Common myeloid progenitor, CD34-positive (primary cell): ENCODE measurements around the gene GPR107.

Experiments used
- CTCF ChIA-PET: fragments of 350-600 bp; sonication (Branson Sonifier 250); formaldehyde crosslinking; loops from one replicate; lab custom pipeline; 2021; ENCODE audit warnings: antibody characterized with exemption; lab: Charles Lee
- POLR2A ChIA-PET: fragments of 350-600 bp; sonication (Branson Sonifier 250); formaldehyde crosslinking; loops from one replicate; lab custom pipeline; 2021; ENCODE audit warnings: antibody characterized with exemption; lab: Charles Lee
- DNase-seq, 3 donors: peaks; one replicate each; pipeline versions ENCODE4 v3.0.0 to v3.0.0-alpha.2; 2013
- H3K27ac ChIP-seq, 2 experiments: 1 replicate in 1 of 2; 2 replicates in 1 of 2; pipeline ENCODE4 v1.7.0; 2013; ENCODE audit warnings: inconsistent platforms in 2 of 2, low read length in 2 of 2, mild to moderate bottlenecking in 2 of 2, low read depth in 1 of 2, moderate library complexity in 1 of 2; ENCODE audit not compliant: severe bottlenecking in 2 of 2, insufficient read depth in 1 of 2, poor library complexity in 1 of 2
- H3K27me3 ChIP-seq, 5 experiments: replicated peaks in 2 of 5; 1 replicate in 3 of 5; 2 replicates in 2 of 5; pipeline versions ENCODE4 v1.6.1 to v1.7.0; 2013; ENCODE audit warnings: low read length in 4 of 5, mild to moderate bottlenecking in 2 of 5, moderate library complexity in 2 of 5, inconsistent platforms in 1 of 5; ENCODE audit not compliant: insufficient read depth in 5 of 5, control insufficient read depth in 4 of 5
- H3K36me3 ChIP-seq, 4 experiments: 1 replicate in 2 of 4; 2 replicates in 2 of 4; pipeline versions ENCODE4 v1.6.1 to v1.7.0; 2013; ENCODE audit warnings: low read length in 3 of 4, control low read depth in 1 of 4, mild to moderate bottlenecking in 1 of 4; ENCODE audit not compliant: control insufficient read depth in 4 of 4, insufficient read depth in 4 of 4
- H3K4me1 ChIP-seq, 4 experiments: 1 replicate in 3 of 4; 2 replicates in 1 of 4; pipeline versions ENCODE4 v1.6.1 to v1.7.1; 2013; ENCODE audit warnings: low read length in 3 of 4, mild to moderate bottlenecking in 3 of 4, control low read depth in 1 of 4, inconsistent platforms in 1 of 4, moderate library complexity in 1 of 4; ENCODE audit not compliant: control insufficient read depth in 4 of 4, insufficient read depth in 4 of 4; ENCODE audit errors: control extremely low read depth in 1 of 4
- H3K4me3 ChIP-seq, 7 experiments: 1 replicate in 4 of 7; 2 replicates in 3 of 7; pipeline versions ENCODE4 v1.5.1 to v1.7.0; 2013; ENCODE audit warnings: mild to moderate bottlenecking in 7 of 7, low read length in 6 of 7, moderate library complexity in 6 of 7, inconsistent platforms in 2 of 7, low read depth in 2 of 7, control low read depth in 1 of 7; ENCODE audit not compliant: insufficient read depth in 4 of 7, control insufficient read depth in 1 of 7; ENCODE audit errors: extremely low read depth in 1 of 7
- H3K9me3 ChIP-seq, 5 experiments: 1 replicate in 4 of 5; 2 replicates in 1 of 5; pipeline versions ENCODE4 v1.6.1 to v1.7.1; 2013; ENCODE audit warnings: low read length in 4 of 5, mild to moderate bottlenecking in 2 of 5, inconsistent platforms in 1 of 5, low read depth in 1 of 5, moderate library complexity in 1 of 5; ENCODE audit not compliant: control insufficient read depth in 4 of 5, insufficient read depth in 2 of 5; ENCODE audit errors: control extremely low read depth in 1 of 5
- WGBS: methylation state at CpG from one replicate; pipeline ENCODE4 v1.1.5; 2013; ENCODE audit not compliant: insufficient coverage; 5-methylcytosine and 5-hydroxymethylcytosine counted together

Gene GPR107

DNA sequence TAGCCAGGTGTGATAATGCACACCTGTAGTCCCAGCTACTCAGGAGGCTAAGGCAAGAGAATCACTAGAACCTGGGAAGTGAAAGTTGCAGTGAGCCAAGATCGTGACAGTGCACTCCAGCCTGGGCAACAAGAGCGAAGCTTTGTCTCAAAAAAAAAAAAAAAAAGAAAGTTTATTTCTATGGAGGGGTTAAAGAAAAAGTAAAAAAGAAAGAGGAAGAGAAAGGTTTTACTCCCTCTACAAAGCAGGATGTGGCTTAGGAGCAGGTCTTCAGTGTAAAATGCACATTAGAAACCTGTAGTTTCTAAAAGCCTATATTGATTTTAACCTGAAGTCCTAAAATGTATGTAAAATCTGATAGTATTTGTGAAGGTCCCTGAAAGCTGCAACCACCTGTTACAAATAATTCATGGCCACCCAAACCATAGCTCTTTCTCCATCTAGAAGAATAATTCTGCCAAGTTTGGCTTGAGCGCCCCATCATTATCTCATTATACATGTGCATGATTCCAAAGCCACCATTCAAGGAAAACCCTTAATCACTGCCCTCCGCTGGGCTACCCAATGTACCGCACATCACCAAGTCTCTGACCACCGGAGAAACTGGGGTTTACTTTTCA is 14.1 kb upstream of the GPR107 start:
- Histone ChIP-seq H3K4me3 (peak overlapping the region in 6 of 7 experiments; percentile 39 to 99 (median 96)), H3K4me1 (peaks cover 26 to 68% (median 55%) of the 10 kb centered on the region in 4 experiments), H3K9me3 (no peaks in the 10 kb centered on the region), H3K27ac (peak overlapping the region in 1 of 2 experiments; percentile 66), H3K36me3 (peaks cover 0 to 8% (median 4%) of the 10 kb centered on the region in 4 experiments), H3K27me3 (no peaks in the 10 kb centered on the region)
- peak in 2 of 3 donors; percentile 67 to 68 for DNase-seq
- 0% methylated on average over 5 of the region's 6 CpGs for WGBS
- POLR2A ChIA-PET, result interaction anchor here (0.6 to 1.0 kb wide), 3 partner anchors 42 to 85 kb away, joined by 3 to 5 read pairs (median 3); no protein-coding TSS in a partner anchor
- CTCF ChIA-PET, result interaction anchor here (0.7 to 3.4 kb wide), 12 partner anchors 9 to 95 kb away, joined by 3 to 11 read pairs (median 3); partner anchors contain the start of gene GPR107

DNA sequence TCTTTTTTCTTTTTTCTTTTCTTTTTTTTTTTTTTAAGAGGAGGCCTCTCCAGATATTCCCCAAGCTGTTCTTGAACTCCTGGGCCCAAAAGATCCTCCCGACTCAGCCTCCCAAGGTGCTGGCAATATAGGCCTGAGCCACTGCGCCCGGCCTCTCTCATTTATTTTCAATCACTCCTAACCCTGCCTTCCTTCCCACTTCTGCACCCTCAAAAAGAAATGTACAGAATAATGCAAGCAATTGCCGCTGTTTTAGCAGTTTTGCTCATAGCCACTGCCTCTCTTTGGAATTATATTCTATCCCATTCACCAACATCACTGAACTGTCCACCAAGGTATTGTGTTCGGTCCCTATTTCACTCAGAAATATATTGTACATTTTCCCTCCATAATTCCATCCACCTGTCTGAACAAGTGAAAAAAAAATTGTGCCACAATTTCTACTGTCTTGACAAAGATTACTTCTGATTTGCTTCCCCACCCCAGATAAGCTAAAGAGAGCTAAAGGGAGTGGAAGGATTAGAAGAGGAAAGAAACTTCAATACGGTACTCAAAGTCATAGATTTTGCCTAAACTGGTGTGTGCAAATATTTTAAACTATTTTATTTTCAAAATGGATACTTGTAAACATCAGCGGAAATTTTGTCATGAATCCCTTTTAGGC is 12.6 kb upstream of the GPR107 start:
- CTCF ChIA-PET, result interaction anchor here (0.9 to 3.4 kb wide), 6 partner anchors 9 to 156 kb away, joined by 3 to 11 read pairs (median 4); partner anchors contain the start of gene GPR107
- Histone ChIP-seq H3K27ac (peak overlapping the region; percentile 89 to 90), H3K27me3 (no peaks in the 10 kb centered on the region), H3K4me1 (peaks cover 38 to 74% (median 64%) of the 10 kb centered on the region in 4 experiments), H3K36me3 (no peaks in the 10 kb centered on the region), H3K9me3 (no peaks in the 10 kb centered on the region), H3K4me3 (peak overlapping the region in 6 of 7 experiments; percentile 86 to 99 (median 96))
- DNase-seq, result no peak
- POLR2A ChIA-PET, result interaction anchor here (0.6 to 2.3 kb wide), 4 partner anchors 9 to 153 kb away, joined by 3 to 6 read pairs (median 4); no protein-coding TSS in a partner anchor
- WGBS, result 8% methylated on average over 3 of the region's 7 CpGs

DNA sequence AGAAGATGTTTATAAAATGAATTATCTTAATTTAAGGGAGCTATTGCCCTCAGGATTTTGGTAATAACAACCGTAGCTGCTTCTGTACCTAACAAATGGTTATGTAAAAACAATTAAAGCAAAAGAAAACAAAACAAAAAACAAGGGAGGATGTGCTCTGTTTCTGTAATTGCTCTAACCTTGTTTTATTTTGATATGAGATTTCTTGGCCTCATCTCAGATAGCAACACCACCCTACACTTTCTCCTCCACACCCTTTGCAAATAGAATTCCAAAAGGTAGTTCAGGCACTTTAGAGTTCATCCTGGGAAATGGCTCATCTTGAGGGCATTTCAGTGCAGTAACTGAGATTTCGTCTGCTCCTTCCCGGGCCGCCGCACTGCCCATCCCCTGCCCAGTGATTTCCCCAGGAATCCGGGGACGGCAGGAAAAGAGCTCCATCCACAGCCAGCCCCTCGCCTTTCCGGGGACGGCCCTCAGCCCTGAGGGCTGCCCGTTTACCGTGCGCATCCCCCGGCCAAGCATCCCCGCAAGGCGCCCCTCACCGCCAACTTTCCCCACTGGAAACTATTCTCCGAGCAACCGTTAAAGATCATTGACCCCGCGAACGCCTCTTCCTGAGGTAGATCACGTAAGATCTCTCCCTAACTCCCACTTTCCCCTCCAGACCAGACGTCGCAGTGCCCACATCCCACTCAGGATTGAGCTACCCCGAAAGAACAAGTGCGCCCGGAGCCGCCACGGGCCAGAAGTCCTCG is 11.9 kb upstream of the GPR107 start:
- POLR2A ChIA-PET, result interaction anchor here (0.6 to 3.4 kb wide), 4 partner anchors 12 to 154 kb away, joined by 3 to 17 read pairs (median 5); partner anchors contain the start of gene GPR107
- Histone ChIP-seq H3K4me1 (peaks cover 37 to 79% (median 67%) of the 10 kb centered on the region in 4 experiments), H3K27ac (peak overlapping the region; percentile 89 to 90), H3K27me3 (no peaks in the 10 kb centered on the region), H3K4me3 (peak overlapping the region; percentile 76 to 99 (median 94)), H3K9me3 (no peaks in the 10 kb centered on the region), H3K36me3 (no peaks in the 10 kb centered on the region)
- CTCF ChIA-PET, result interaction anchor here (0.9 to 3.4 kb wide), 3 partner anchors 9 to 157 kb away, joined by 3 to 11 read pairs (median 4); partner anchors contain the start of gene GPR107
- DNase-seq, result no peak
- WGBS, result under 1% methylated on average over 25 of the region's 31 CpGs

DNA sequence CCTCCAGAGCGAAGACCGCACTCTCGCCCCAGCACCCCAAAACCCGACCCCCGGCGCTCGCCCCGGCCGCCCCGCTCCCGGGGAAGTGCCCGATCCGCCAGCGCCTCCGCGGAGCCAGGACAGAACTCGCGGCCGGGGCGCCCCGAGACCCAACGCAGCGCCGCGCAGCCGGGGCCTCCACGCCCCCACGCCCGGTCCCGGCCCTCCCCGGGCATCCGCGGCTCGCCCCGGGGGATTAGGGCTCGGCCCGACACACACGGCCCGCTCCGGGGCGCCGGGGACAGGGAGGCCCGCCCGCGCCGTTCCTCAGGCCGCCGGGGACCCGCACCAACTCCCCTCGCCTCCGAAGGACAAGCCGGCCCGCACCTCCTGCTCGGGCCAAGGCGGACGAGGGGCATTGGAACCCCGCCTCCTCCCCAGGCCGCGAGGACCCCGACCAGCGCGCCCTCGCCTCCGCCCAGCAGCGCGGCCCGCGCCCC is 11.3 kb upstream of the GPR107 start:
- no peaks in the 10 kb centered on the region for H3K36me3 ChIP-seq
- no peaks in the 10 kb centered on the region for H3K9me3 ChIP-seq
- no peak for DNase-seq
- CTCF ChIA-PET, result interaction anchor here (1.0 kb wide), 1 partner anchor 8 kb away, joined by 3 read pairs; no protein-coding TSS in a partner anchor
- peak overlapping the region; percentile 76 to 99 (median 94) for H3K4me3 ChIP-seq
- peak overlapping the region; percentile 89 to 90 for H3K27ac ChIP-seq
- POLR2A ChIA-PET, result interaction anchor here (0.8 to 3.4 kb wide), 6 partner anchors 11 to 225 kb away, joined by 3 to 17 read pairs (median 4); partner anchors contain the start of gene GPR107
- H3K4me1 ChIP-seq, result peaks cover 37 to 77% (median 67%) of the 10 kb centered on the region in 4 experiments
- no peaks in the 10 kb centered on the region for H3K27me3 ChIP-seq
- 0% methylated on average over 68 of the region's 68 CpGs for WGBS

DNA sequence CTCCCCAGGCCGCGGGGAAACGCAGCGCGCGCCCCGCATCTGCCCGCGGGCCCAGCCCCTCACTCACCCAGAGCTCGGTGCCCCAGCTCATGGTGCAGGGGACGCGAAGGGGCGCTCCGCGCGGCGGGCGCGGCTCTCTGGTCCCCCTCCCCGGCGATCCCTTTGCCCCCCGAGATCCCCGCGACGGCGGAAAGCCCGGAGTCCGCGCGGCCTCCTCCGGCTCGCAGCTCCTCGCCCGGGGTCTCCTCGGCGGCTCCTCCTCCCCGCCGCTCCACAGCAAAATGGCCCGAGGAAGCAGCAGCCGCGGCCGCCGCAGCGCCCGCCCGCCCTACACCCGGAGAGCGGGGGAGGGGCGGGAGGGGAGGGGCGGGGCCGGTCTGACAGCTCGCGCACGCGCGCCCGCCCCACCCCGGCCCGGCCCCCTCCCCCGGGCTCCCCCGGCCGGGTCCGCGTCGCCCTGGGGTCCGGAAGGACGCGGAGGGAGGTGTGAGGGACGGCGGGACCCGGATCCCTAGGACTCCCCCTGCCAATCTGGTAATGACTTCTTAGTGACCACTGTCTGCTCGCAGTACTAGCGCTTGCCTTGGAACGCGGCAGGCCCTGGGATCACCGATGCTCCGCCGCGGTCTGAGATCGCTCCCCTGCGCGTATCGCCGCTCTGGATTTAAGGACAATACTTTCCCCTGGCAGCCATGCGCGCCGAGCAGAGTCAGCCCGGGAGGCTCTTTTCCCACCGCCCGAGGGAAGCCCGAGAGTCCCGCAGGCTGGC is 10.6 kb upstream of the GPR107 start, which contains the start of gene FNBP1:
TSS of gene FNBP1 (minus strand) at position 305 of the 769 bp plus-strand sequence. CDS start at position 91, 214 bp downstream.
- CTCF ChIA-PET, result no interaction called here
- no peaks in the 10 kb centered on the region for H3K9me3 ChIP-seq
- POLR2A ChIA-PET, result interaction anchor here (0.8 to 3.4 kb wide), 7 partner anchors 11 to 226 kb away, joined by 3 to 17 read pairs (median 3); partner anchors contain the start of gene GPR107
- WGBS, result 0% methylated on average over 67 of the region's 92 CpGs
- H3K36me3 ChIP-seq, result no peaks in the 10 kb centered on the region
- H3K4me3 ChIP-seq, result peak within 1 kb of the TSS; percentile 76 to 99 (median 94)
- peak; percentile 66 to 91 (median 88) for DNase-seq
- peaks cover 37 to 73% (median 65%) of the 10 kb centered on the region in 4 experiments for H3K4me1 ChIP-seq
- H3K27me3 ChIP-seq, result no peaks in the 10 kb centered on the region
- peak within 1 kb of the TSS; percentile 89 to 95 for H3K27ac ChIP-seq
